OCI-LY1 (cell line): Measurements from ENCODE around the gene PDK2.

Experiments used
- H2AFZ ChIP-seq: fragments of 200-600 bp; sonication (generic), shearing (Covaris generic); 2 replicates; pipeline ENCODE4 v1.6.0; 2014; ENCODE audit warnings: antibody characterized with exemption, mild to moderate bottlenecking, low read length
- H3F3A ChIP-seq: fragments of 200-600 bp; sonication (generic), shearing (Covaris generic); 2 replicates; pipeline ENCODE4 v1.6.0; 2014; ENCODE audit warnings: mild to moderate bottlenecking, antibody characterized with exemption, low read length, moderate library complexity; ENCODE audit not compliant: insufficient read depth
- H3K27ac ChIP-seq: fragments of 200-600 bp; sonication (generic); 2 replicates; pipeline ENCODE4 v1.5.1; 2014; ENCODE audit warnings: low read length, mixed run types, mild to moderate bottlenecking, low read depth; ENCODE audit not compliant: poor library complexity, severe bottlenecking
- H3K27me3 ChIP-seq: fragments of 200-600 bp; sonication (generic); 2 replicates; pipeline ENCODE4 v1.6.0; 2014; ENCODE audit warnings: antibody characterized with exemption, mild to moderate bottlenecking, low read length, moderate library complexity; ENCODE audit not compliant: insufficient read depth
- H3K36me3 ChIP-seq: fragments of 200-600 bp; sonication (generic); 2 replicates; pipeline ENCODE4 v1.6.1; 2014; ENCODE audit warnings: mild to moderate bottlenecking, antibody characterized with exemption, low read length, moderate library complexity, mixed read lengths; ENCODE audit not compliant: insufficient read depth
- H3K4me1 ChIP-seq: fragments of 200-600 bp; sonication (generic); 2 replicates; pipeline ENCODE4 v1.5.1; 2014; ENCODE audit warnings: mild to moderate bottlenecking, low read length, moderate library complexity; ENCODE audit not compliant: insufficient read depth, severe bottlenecking
- H3K4me2 ChIP-seq: fragments of 200-600 bp; sonication (generic), shearing (Covaris generic); 2 replicates; pipeline ENCODE4 v1.6.1; 2014; ENCODE audit warnings: low read length
- H3K4me3 ChIP-seq: fragments of 200-600 bp; sonication (generic); 2 replicates; pipeline ENCODE4 v1.5.1; 2014; ENCODE audit warnings: low read length, low read depth, mild to moderate bottlenecking, mixed read lengths; ENCODE audit not compliant: poor library complexity, severe bottlenecking
- H3K79me2 ChIP-seq: fragments of 200-600 bp; shearing (Covaris generic); 2 replicates; pipeline ENCODE4 v1.6.1; 2016; ENCODE audit warnings: mixed run types, low read length, mixed read lengths; ENCODE audit not compliant: insufficient read depth
- H3K9ac ChIP-seq: fragments of 200-600 bp; sonication (generic), shearing (Covaris generic); 2 replicates; pipeline ENCODE4 v1.6.1; 2014; ENCODE audit warnings: mild to moderate bottlenecking, low read length, mixed read lengths
- H3K9me2 ChIP-seq: fragments of 200-600 bp; sonication (generic), shearing (Covaris generic); 2 replicates; pipeline ENCODE4 v1.6.1; 2014; ENCODE audit warnings: low read depth, mild to moderate bottlenecking, low read length, mixed read lengths
- H3K9me3 ChIP-seq: fragments of 200-600 bp; shearing (Covaris generic); 2 replicates; pipeline ENCODE4 v1.6.1; 2014; ENCODE audit warnings: low read length, mixed read lengths
- H4K20me1 ChIP-seq: fragments of 200-600 bp; sonication (generic), shearing (Covaris generic); 2 replicates; pipeline ENCODE4 v1.6.0; 2016; ENCODE audit warnings: mild to moderate bottlenecking, low read length; ENCODE audit not compliant: insufficient read depth
- EZH2 ChIP-seq: fragments of 200-600 bp; sonication (generic), shearing (Covaris generic); IDR thresholded peaks from 2 replicates; pipeline ENCODE4 v1.8.0; 2017; ENCODE audit warnings: borderline replicate concordance, mixed run types, mild to moderate bottlenecking, antibody characterized with exemption, low read length, moderate library complexity, mixed read lengths
- TF ChIP-seq, protein P1 (sequence below): fragments of 200-600 bp; sonication (generic), shearing (Covaris generic); IDR thresholded peaks from 2 replicates; pipeline ENCODE4 v1.5.1; 2017; ENCODE audit warnings: mild to moderate bottlenecking, antibody characterized with exemption, low read length, moderate library complexity, mixed read lengths

Gene PDK2

DNA sequence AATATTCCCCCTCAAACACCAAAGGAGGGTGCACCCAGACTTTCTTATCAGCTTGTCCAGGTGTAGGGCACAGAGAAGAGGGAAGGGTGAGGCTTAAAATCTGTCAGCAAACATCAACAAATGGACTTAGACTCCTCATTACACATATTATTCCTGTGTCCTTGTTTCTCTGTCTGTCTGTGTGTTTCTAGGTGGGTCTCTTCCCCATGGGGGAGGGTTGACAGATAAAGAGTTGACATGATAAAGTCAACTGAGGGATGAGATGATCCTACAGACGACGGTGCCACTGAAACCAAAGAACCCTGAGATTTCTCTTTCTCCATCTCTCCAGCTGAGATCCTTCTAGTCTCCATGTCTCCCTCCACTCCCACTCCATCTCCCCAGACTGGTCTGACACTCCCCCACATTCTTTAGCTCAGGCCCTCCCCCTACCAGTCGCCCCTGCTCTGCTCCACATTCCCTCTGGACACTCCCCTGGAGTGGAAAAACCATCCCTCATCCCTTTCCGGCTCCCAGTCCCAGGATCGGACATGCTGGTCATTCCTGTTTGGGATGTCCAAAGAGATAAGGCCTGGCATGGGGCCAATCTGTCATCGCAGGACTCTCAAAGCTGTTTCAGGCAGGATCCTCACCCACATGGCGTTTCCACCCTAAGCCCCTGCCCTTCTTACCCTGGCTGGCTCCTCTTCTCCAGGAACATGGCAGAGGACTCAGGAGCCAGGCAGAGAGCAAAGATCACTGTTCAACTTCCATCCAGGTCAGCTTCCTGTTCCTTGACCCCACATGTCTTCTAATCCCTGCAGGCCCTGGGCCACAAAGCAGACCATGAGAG is 42.1 kb upstream of the PDK2 start:
- Histone ChIP-seq H3K36me3 (no peaks in the 10 kb centered on the region), H3F3A (no peaks in the 10 kb centered on the region), H3K9ac (no peak overlapping the region), H3K27ac (no peak overlapping the region), H4K20me1 (no peaks in the 10 kb centered on the region), H3K4me1 (peaks cover 18% of the 10 kb centered on the region), H2AFZ (no peak overlapping the region), H3K9me3 (no peaks in the 10 kb centered on the region), H3K4me2 (no peak overlapping the region), H3K79me2 (no peaks in the 10 kb centered on the region), H3K4me3 (no peak overlapping the region), H3K9me2 (no peaks in the 10 kb centered on the region), H3K27me3 (0 out of 2 replicates have a peak, but pooled peaks cover 4% of the 10 kb centered on the region)
- TF ChIP-seq, protein P1, sequence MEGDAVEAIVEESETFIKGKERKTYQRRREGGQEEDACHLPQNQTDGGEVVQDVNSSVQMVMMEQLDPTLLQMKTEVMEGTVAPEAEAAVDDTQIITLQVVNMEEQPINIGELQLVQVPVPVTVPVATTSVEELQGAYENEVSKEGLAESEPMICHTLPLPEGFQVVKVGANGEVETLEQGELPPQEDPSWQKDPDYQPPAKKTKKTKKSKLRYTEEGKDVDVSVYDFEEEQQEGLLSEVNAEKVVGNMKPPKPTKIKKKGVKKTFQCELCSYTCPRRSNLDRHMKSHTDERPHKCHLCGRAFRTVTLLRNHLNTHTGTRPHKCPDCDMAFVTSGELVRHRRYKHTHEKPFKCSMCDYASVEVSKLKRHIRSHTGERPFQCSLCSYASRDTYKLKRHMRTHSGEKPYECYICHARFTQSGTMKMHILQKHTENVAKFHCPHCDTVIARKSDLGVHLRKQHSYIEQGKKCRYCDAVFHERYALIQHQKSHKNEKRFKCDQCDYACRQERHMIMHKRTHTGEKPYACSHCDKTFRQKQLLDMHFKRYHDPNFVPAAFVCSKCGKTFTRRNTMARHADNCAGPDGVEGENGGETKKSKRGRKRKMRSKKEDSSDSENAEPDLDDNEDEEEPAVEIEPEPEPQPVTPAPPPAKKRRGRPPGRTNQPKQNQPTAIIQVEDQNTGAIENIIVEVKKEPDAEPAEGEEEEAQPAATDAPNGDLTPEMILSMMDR: no peak
- TF ChIP-seq EZH2: no peak

DNA sequence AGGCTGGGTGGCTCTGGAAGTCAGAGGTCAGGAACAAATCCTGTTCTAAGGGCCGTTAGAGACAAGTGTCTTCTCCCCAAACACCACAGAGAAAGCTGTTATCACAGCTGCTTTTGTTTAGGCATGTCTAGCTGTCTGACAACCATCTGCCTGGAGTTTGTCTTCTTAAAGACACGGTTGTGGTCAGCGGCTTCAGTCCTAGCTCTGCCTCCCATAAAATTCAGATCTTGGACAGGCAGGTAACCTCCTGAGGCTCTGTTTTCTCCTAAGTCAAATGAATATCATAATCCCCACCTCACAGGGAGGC is 41.5 kb upstream of the PDK2 start:
- Histone ChIP-seq H3K4me3 (no peak overlapping the region), H3F3A (no peaks in the 10 kb centered on the region), H3K4me1 (peaks cover 18% of the 10 kb centered on the region), H3K4me2 (no peak overlapping the region), H3K27me3 (0 out of 2 replicates have a peak, but pooled peaks cover 4% of the 10 kb centered on the region), H3K9me3 (no peaks in the 10 kb centered on the region), H4K20me1 (no peaks in the 10 kb centered on the region), H3K27ac (no peak overlapping the region), H3K9ac (no peak overlapping the region), H2AFZ (no peak overlapping the region), H3K79me2 (no peaks in the 10 kb centered on the region), H3K9me2 (no peaks in the 10 kb centered on the region), H3K36me3 (no peaks in the 10 kb centered on the region)
- TF ChIP-seq EZH2: no peak
- TF ChIP-seq, protein P1: no peak

DNA sequence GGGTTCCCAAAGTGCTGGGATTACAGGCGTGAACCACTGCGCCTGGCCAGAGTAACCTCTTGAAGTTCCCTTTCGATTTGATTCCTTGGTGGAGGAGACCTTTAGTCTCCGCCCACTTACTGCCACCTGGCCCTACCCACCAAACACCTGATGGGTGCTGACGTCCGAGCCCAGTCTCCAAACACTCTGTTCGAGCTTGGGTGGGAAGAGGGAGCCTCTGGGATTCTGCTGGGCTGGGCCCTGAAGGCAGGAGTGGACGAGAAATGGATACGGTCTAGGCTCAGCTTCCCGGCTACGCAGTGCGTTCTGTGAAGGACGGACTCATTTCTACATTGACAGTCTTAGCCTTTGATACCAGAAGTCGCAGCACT is 40.1 kb upstream of the PDK2 start:
- no peak overlapping the region for H2AFZ ChIP-seq
- no peak overlapping the region for H3K27ac ChIP-seq
- H3K9ac ChIP-seq: no peak overlapping the region
- peak overlapping the region; percentile 58 for H3K4me3 ChIP-seq
- no peaks in the 10 kb centered on the region for H3F3A ChIP-seq
- no peaks in the 10 kb centered on the region for H3K9me3 ChIP-seq
- H3K79me2 ChIP-seq: no peaks in the 10 kb centered on the region
- H3K36me3 ChIP-seq: no peaks in the 10 kb centered on the region
- no peaks in the 10 kb centered on the region for H3K9me2 ChIP-seq
- peaks cover 18% of the 10 kb centered on the region for H3K4me1 ChIP-seq
- H4K20me1 ChIP-seq: no peaks in the 10 kb centered on the region
- H3K4me2 ChIP-seq: peak overlapping the region; percentile 82
- 0 out of 2 replicates have a peak, but pooled peaks cover 4% of the 10 kb centered on the region for H3K27me3 ChIP-seq
- TF ChIP-seq EZH2: no peak
- TF ChIP-seq, protein P1: no peak
